Gastroesophageal sphincter (tissue), 4 donors: ENCODE results near the gene ENG. TPM values are rescaled to one million over a fixed set of nuclear protein-coding genes. Genes with fewer than 3 reads are reported as not detected.
"Not testable (repeated sequence)": the region's sequence is repeated elsewhere in the genome, so short reads cannot be mapped to it uniquely, and the experiment has no call there.

ENCODE experiments used
- ATAC-seq: fragments of 150-250 bp; one replicate; pipeline ENCODE4 v1.9.1; 2016; ENCODE audit warnings: mild to moderate bottlenecking, moderate library complexity
- H3K27ac ChIP-seq, 4 donors: fragments of 200-600 bp; sonication (generic) in 3 of 4; 1 replicate in 3 of 4; 2 replicates in 1 of 4; pipeline ENCODE4 v1.5.1; 2016 to 2019
- H3K27me3 ChIP-seq: fragments of 200-600 bp; sonication (generic); one replicate; pipeline ENCODE4 v1.5.1; 2019
- H3K36me3 ChIP-seq, 2 donors: fragments of 200-600 bp; sonication (generic); one replicate each; pipeline ENCODE4 v1.5.1; 2019; ENCODE audit warnings: control low read depth in 1 of 2
- H3K4me1 ChIP-seq, 3 donors: fragments of 200-600 bp; sonication (generic); 1 replicate in 2 of 3; 2 replicates in 1 of 3; pipeline ENCODE4 v1.5.1; 2016 to 2019; ENCODE audit warnings: control low read depth in 2 of 3
- H3K4me3 ChIP-seq, 2 donors: fragments of 200-600 bp; sonication (generic); one replicate each; pipeline ENCODE4 v1.5.1; 2019; ENCODE audit warnings: mild to moderate bottlenecking in 1 of 2, moderate library complexity in 1 of 2
- H3K9me3 ChIP-seq, 3 donors: fragments of 200-600 bp; sonication (generic); one replicate each; pipeline ENCODE4 v1.5.1; 2017 to 2019; ENCODE audit warnings: control low read depth in 2 of 3
- EP300 ChIP-seq: sonication (generic); formaldehyde crosslinking; IDR thresholded peaks from one replicate; pipeline ENCODE4 v1.6.1; 2017; ENCODE audit warnings: antibody characterized with exemption, mild to moderate bottlenecking
- POLR2A ChIP-seq, 2 donors: fragments of 450-650 bp; IDR thresholded peaks; one replicate each; pipeline ENCODE4 v1.6.1; 2017; ENCODE audit warnings: antibody characterized with exemption in 2 of 2, mild to moderate bottlenecking in 2 of 2, moderate library complexity in 1 of 2
- POLR2AphosphoS5 ChIP-seq: sonication (generic); formaldehyde crosslinking; IDR thresholded peaks from one replicate; pipeline ENCODE4 v1.6.1; 2017; ENCODE audit warnings: antibody characterized with exemption
- WGBS, 2 donors: methylation state at CpG; one replicate each; pipeline ENCODE4 v1.1.5; 2018; ENCODE audit warnings: low coverage in 1 of 2; 5-methylcytosine and 5-hydroxymethylcytosine counted together
- total RNA-seq, 4 donors: library from RNA; depleted of rRNA; stranded (reverse); fragments of >200 nt; gene quantifications; one replicate each; pipeline ENCODE4 v1.1.0, GENCODE V29; 2016
- TF ChIP-seq, protein P1 (sequence below), 4 experiments: fragments of 200-600 bp in 2 of 4; fragments of 450-650 bp in 2 of 4; sonication (generic) in 1 of 4; IDR thresholded peaks; one replicate each; pipeline ENCODE4 v1.5.1; 2017 to 2019; ENCODE audit warnings: antibody characterized with exemption in 4 of 4, mild to moderate bottlenecking in 2 of 4, moderate library complexity in 2 of 4

ENG gene
- total RNA-seq, 4 donors from 2014 or later: 21.3 to 76.5 (median 48.0) TPM

DNA sequence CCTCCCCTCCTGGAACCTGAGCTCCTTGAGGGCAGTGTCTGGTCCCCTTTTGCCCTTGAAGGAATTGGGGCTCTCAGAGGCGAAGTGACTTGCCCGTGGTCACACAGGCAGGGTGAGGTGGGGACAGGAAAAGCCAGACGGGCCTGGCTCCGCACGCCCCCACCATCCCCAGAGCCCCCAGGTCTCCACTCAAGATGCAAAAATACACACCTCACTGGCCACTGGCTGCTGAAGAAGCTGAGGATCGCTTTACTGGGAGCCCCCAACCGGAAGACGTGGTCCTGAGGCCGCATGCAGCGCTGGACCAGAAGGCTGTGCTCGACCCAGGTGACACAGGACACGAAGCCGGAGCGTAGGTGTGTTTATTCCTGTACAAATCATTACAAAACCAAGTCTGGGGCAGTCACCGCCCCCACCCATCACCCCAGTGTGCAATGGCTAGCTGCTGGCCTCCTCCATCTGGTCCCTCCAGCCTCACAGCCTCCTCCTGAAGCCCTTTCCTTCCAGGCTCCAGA, 30.6 kb upstream of the ENG start:
- Histone ChIP-seq H3K27me3 (no peaks in the 10 kb centered on the region), H3K36me3 (peaks cover 0 to 69% of the 10 kb centered on the region in 2 donors), H3K9me3 (no peaks in the 10 kb centered on the region), H3K27ac (peak overlapping the region in 3 of 4 donors; percentile 2 to 30 (median 3)), H3K4me1 (peaks cover 0 to 30% (median 0%) of the 10 kb centered on the region in 3 donors), H3K4me3 (no peak overlapping the region)
- no peak for ATAC-seq
- no CpG with 5 or more reads among the region's 15 CpGs for WGBS, 2 donors
- no peak for TF ChIP-seq POLR2AphosphoS5
- no peak for TF ChIP-seq EP300
- TF ChIP-seq, protein P1, sequence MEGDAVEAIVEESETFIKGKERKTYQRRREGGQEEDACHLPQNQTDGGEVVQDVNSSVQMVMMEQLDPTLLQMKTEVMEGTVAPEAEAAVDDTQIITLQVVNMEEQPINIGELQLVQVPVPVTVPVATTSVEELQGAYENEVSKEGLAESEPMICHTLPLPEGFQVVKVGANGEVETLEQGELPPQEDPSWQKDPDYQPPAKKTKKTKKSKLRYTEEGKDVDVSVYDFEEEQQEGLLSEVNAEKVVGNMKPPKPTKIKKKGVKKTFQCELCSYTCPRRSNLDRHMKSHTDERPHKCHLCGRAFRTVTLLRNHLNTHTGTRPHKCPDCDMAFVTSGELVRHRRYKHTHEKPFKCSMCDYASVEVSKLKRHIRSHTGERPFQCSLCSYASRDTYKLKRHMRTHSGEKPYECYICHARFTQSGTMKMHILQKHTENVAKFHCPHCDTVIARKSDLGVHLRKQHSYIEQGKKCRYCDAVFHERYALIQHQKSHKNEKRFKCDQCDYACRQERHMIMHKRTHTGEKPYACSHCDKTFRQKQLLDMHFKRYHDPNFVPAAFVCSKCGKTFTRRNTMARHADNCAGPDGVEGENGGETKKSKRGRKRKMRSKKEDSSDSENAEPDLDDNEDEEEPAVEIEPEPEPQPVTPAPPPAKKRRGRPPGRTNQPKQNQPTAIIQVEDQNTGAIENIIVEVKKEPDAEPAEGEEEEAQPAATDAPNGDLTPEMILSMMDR (IDR thresholded peaks at IDR 0.05): no peak
- no peak for TF ChIP-seq POLR2A (IDR thresholded peaks at IDR 0.05)

DNA sequence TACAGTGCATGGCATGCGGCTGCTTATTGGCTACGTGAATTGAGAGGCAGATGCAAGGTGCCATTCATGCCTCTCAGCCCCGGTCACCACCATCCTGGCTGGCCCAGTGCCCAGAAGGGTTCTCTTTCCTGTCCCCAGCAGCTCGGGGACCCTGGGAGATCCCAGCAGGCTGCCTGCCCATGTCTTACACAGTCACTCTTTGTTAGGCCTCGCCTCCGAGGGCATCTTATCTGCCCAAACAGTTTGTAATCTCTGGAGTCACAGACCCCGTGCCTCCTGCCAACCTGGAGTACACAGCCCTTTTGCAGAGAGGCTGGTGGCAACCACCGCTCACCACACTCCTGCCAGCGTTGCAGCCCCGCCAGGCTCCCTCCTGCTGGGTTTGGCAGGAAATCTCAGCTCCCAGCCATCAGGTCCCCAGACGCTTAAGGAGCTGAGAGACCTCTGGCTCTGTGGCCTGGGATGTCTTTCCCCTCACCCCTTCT, 30.0 kb upstream of the ENG start:
- peak overlapping the region in 3 of 4 donors; percentile 3 to 30 (median 26) for H3K27ac ChIP-seq
- peaks cover 0 to 64% of the 10 kb centered on the region in 2 donors for H3K36me3 ChIP-seq
- WGBS, 2 donors: 63 to 64% methylated on average over 5 to 6 of the region's 11 CpGs
- no peak overlapping the region for H3K4me3 ChIP-seq
- TF ChIP-seq, protein P1 (IDR thresholded peaks at IDR 0.05): no peak
- no peak for TF ChIP-seq EP300
- no peak for TF ChIP-seq POLR2A (IDR thresholded peaks at IDR 0.05)
- no peak for TF ChIP-seq POLR2AphosphoS5
- no peaks in the 10 kb centered on the region for H3K9me3 ChIP-seq
- H3K4me1 ChIP-seq: peaks cover 0 to 30% (median 0%) of the 10 kb centered on the region in 3 donors
- ATAC-seq: no peak
- H3K27me3 ChIP-seq: no peaks in the 10 kb centered on the region

DNA sequence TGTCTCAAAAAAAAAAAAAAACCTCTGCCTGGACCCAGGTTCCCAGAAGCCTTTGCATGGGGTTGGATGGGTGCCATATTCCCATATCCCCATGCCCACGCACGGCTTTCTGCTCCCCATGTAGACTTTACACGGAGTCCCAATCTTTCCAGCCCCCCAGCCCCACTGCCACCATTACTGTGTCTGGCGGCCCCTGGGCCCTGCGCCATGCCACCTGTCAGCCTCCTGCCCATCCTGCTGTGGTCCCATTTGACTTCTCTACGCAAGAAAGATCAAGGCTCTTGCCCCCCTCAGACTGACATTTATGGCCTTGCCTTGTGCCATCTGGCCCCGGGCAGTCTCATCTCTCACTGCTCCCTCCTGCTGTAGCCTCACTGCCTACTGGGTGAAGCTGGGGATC, 29.5 kb upstream of the ENG start:
- no peak overlapping the region for H3K4me3 ChIP-seq
- TF ChIP-seq POLR2AphosphoS5 (no peak), POLR2A (IDR thresholded peaks at IDR 0.05) (no peak), EP300 (no peak)
- TF ChIP-seq, protein P1 (IDR thresholded peaks at IDR 0.05): no peak
- ATAC-seq: no peak
- H3K27ac ChIP-seq: peak overlapping the region in 1 of 4 donors; percentile 26
- H3K9me3 ChIP-seq: no peaks in the 10 kb centered on the region
- H3K27me3 ChIP-seq: no peaks in the 10 kb centered on the region
- H3K4me1 ChIP-seq: peaks cover 0 to 30% (median 0%) of the 10 kb centered on the region in 3 donors
- H3K36me3 ChIP-seq: peaks cover 0 to 58% of the 10 kb centered on the region in 2 donors
- WGBS, 2 donors: 82 to 92% methylated on average over 2 to 6 of the region's 7 CpGs

DNA sequence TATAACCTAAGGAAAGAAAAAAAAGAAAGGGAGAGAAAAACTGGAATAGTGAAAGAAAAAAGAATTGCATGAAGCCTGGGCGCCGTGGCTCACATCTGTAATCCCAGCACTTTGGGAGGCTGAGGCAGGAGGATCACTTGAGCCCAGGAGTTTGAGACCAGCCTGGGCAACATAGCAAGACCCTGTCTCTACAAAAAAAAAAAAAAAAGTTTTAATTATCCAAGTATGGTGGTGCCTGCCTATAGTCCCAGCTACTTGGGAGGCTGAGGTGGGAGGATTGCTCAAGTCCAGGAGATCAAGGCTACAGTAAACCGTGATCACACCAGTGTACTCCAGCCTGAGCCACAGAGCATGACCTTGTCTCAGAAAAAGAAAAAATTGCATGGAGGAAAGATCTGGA, 27.3 kb upstream of the ENG start:
- not testable (repeated sequence) for H3K27me3 ChIP-seq, ATAC-seq, H3K27ac ChIP-seq, H3K4me3 ChIP-seq, H3K9me3 ChIP-seq
- WGBS, 2 donors: 84 to 90% methylated on average over 2 to 3 of the region's 3 CpGs
- H3K4me1 ChIP-seq: peaks cover 0 to 50% (median 11%) of the 10 kb centered on the region in 3 donors
- H3K36me3 ChIP-seq: peaks cover 0 to 36% of the 10 kb centered on the region in 2 donors

DNA sequence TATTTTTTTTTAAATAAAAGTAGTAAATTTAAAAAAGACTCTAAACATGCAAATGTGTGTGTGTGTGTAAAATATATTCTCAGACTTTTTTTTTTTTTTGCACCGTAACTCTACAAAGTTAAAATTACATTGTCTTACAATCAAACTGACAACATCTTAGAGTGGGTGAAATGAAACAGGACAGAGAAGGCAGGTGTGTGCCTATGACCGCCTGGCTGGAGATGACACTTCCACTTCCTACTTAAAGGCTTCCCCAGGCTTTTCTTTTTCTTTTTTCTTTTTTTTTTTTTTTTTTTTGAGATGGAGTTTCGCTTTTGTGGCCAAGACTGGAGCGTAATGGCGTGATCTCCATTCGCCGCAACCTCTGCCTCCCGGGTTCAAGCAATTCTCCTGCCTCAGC, 25.7 kb upstream of the ENG start:
- Histone ChIP-seq H3K9me3 (no peaks in the 10 kb centered on the region), H3K27me3 (no peaks in the 10 kb centered on the region), H3K36me3 (peaks cover 0 to 20% of the 10 kb centered on the region in 2 donors), H3K4me1 (peaks cover 0 to 55% (median 27%) of the 10 kb centered on the region in 3 donors), H3K4me3 (no peak overlapping the region), H3K27ac (no peak overlapping the region)
- TF ChIP-seq, protein P1 (IDR thresholded peaks at IDR 0.05): no peak
- 72 to 83% methylated on average over 7 to 8 of the region's 8 CpGs for WGBS, 2 donors
- ATAC-seq: no peak
